Mesenchymal stem cell (in vitro differentiated cells and primary cell): ENCODE measurements around the gene PIWIL1.

ENCODE experiments used
- DNase-seq: peaks from one replicate; pipeline ENCODE4 v3.0.0-alpha.2; 2013
- H2AFZ ChIP-seq: one replicate; pipeline ENCODE4 v1.6.1; 2013; ENCODE audit warnings: low read depth, mild to moderate bottlenecking, control low read depth, inconsistent platforms, low read length, moderate library complexity
- H2AK5ac ChIP-seq: 2 replicates; pipeline ENCODE4 v1.6.1; 2013; ENCODE audit warnings: low read length, moderate library complexity, mild to moderate bottlenecking, inconsistent platforms; ENCODE audit not compliant: severe bottlenecking
- H2BK120ac ChIP-seq: one replicate; pipeline ENCODE4 v1.6.1; 2013; ENCODE audit warnings: low read depth, mild to moderate bottlenecking, inconsistent platforms, low read length, moderate library complexity
- H2BK12ac ChIP-seq, 2 experiments: one replicate each; pipeline ENCODE4 v1.6.1; 2013; ENCODE audit warnings: inconsistent platforms in 2 of 2, low read length in 2 of 2, mild to moderate bottlenecking in 2 of 2, moderate library complexity in 2 of 2, control low read depth in 1 of 2
- H2BK15ac ChIP-seq: one replicate; pipeline ENCODE4 v1.6.1; 2013; ENCODE audit warnings: mild to moderate bottlenecking, low read depth, inconsistent platforms; ENCODE audit not compliant: poor library complexity, severe bottlenecking
- H2BK5ac ChIP-seq: 2 replicates; pipeline ENCODE4 v1.6.1; 2013; ENCODE audit warnings: low read depth, mild to moderate bottlenecking, low read length, control low read depth, inconsistent platforms; ENCODE audit not compliant: poor library complexity, severe bottlenecking
- H3K14ac ChIP-seq, 2 experiments: one replicate each; pipeline ENCODE4 v1.6.1; 2013; ENCODE audit warnings: inconsistent platforms in 2 of 2, low read length in 2 of 2, control low read depth in 1 of 2, mild to moderate bottlenecking in 1 of 2, moderate library complexity in 1 of 2
- H3K18ac ChIP-seq, 2 experiments: one replicate each; pipeline ENCODE4 v1.6.1; 2013; ENCODE audit warnings: inconsistent platforms in 2 of 2, low read length in 2 of 2, control low read depth in 1 of 2, low read depth in 1 of 2, mild to moderate bottlenecking in 1 of 2
- H3K23ac ChIP-seq, 2 experiments: one replicate each; pipeline ENCODE4 v1.6.1; 2013; ENCODE audit warnings: inconsistent platforms in 2 of 2, low read length in 2 of 2, mild to moderate bottlenecking in 2 of 2, moderate library complexity in 2 of 2, control low read depth in 1 of 2
- H3K27ac ChIP-seq: 2 replicates; pipeline ENCODE4 v1.5.1; 2013; ENCODE audit warnings: mild to moderate bottlenecking, moderate library complexity, low read length, control low read depth, inconsistent platforms; ENCODE audit not compliant: poor library complexity, severe bottlenecking
- H3K27me3 ChIP-seq, 2 experiments: 2 replicates each; pipeline versions ENCODE4 v1.6.1 to v1.7.0; 2013; ENCODE audit warnings: low read length in 2 of 2, mild to moderate bottlenecking in 2 of 2, moderate library complexity in 2 of 2, control low read depth in 1 of 2, inconsistent platforms in 1 of 2; ENCODE audit not compliant: control insufficient read depth in 1 of 2, insufficient read depth in 1 of 2
- H3K36me3 ChIP-seq, 2 experiments: 2 replicates each; pipeline versions ENCODE4 v1.6.1 to v1.7.0; 2013; ENCODE audit warnings: low read length in 2 of 2, control low read depth in 1 of 2, inconsistent platforms in 1 of 2, low read depth in 1 of 2, mild to moderate bottlenecking in 1 of 2; ENCODE audit not compliant: insufficient read depth in 2 of 2, control insufficient read depth in 1 of 2
- H3K4ac ChIP-seq, 2 experiments: one replicate each; pipeline ENCODE4 v1.6.1; 2013; ENCODE audit warnings: inconsistent platforms in 2 of 2, low read length in 2 of 2, mild to moderate bottlenecking in 2 of 2, moderate library complexity in 2 of 2, control low read depth in 1 of 2, low read depth in 1 of 2
- H3K4me1 ChIP-seq: 2 replicates; pipeline ENCODE4 v1.6.1; 2013; ENCODE audit warnings: low read depth, low read length, control low read depth; ENCODE audit not compliant: control insufficient read depth, insufficient read depth
- H3K4me2 ChIP-seq: 2 replicates; pipeline ENCODE4 v1.6.1; 2013; ENCODE audit warnings: low read length, mild to moderate bottlenecking, inconsistent platforms; ENCODE audit not compliant: poor library complexity, severe bottlenecking
- H3K4me3 ChIP-seq, 2 experiments: 2 replicates each; pipeline versions ENCODE4 v1.5.1 to v1.7.0; 2013; ENCODE audit warnings: low read length in 2 of 2, mild to moderate bottlenecking in 2 of 2, control low read depth in 1 of 2, low read depth in 1 of 2; ENCODE audit not compliant: insufficient read depth in 1 of 2
- H3K79me1 ChIP-seq: replicated peaks from 2 replicates; pipeline ENCODE4 v1.6.1; 2013; ENCODE audit warnings: mild to moderate bottlenecking, control low read depth, low read length, inconsistent platforms; ENCODE audit not compliant: poor library complexity, severe bottlenecking
- H3K9ac ChIP-seq: 2 replicates; pipeline ENCODE4 v1.7.0; 2013; ENCODE audit warnings: mild to moderate bottlenecking, low read length, moderate library complexity
- H3K9me3 ChIP-seq: 2 replicates; pipeline ENCODE4 v1.7.0; 2013; ENCODE audit warnings: mild to moderate bottlenecking, low read length; ENCODE audit not compliant: control insufficient read depth
- H4K8ac ChIP-seq: one replicate; pipeline ENCODE4 v1.6.1; 2013; ENCODE audit warnings: inconsistent platforms, mild to moderate bottlenecking, low read length, moderate library complexity
- H4K91ac ChIP-seq: one replicate; pipeline ENCODE4 v1.6.1; 2013; ENCODE audit warnings: mild to moderate bottlenecking, low read length, inconsistent platforms
- WGBS: methylation state at CpG from one replicate; pipeline ENCODE4 v1.1.7; 2013; ENCODE audit warnings: mixed read lengths; 5-methylcytosine and 5-hydroxymethylcytosine counted together

PIWIL1 gene

GRCh38 chr12:130301559-130301958, 36.1 kb upstream of the PIWIL1 start:
- Histone ChIP-seq H3K4me1 (no peaks in the 10 kb centered on the region), H2BK15ac (no peak overlapping the region), H2AK5ac (no peak overlapping the region), H2AFZ (no peak overlapping the region), H3K36me3 (no peaks in the 10 kb centered on the region), H2BK12ac (no peak overlapping the region), H3K18ac (no peak overlapping the region), H3K14ac (no peak overlapping the region), H3K4me3 (no peak overlapping the region), H3K23ac (no peak overlapping the region), H3K9me3 (peaks cover 4% of the 10 kb centered on the region), H3K27me3 (no peaks in the 10 kb centered on the region), H3K4me2 (no peak overlapping the region), H3K79me1 (no peaks in the 10 kb centered on the region), H2BK5ac (no peak overlapping the region), H3K27ac (no peak overlapping the region), H2BK120ac (no peak overlapping the region), H3K9ac (no peak overlapping the region), H4K8ac (no peak overlapping the region), H3K4ac (no peak overlapping the region), H4K91ac (no peak overlapping the region)
- no peak for DNase-seq
- 84% methylated on average over 14 of the region's 14 CpGs for WGBS

GRCh38 chr12:130303781-130304180, 33.9 kb upstream of the PIWIL1 start:
- Histone ChIP-seq H3K9ac (no peak overlapping the region), H3K4me2 (no peak overlapping the region), H3K79me1 (no peaks in the 10 kb centered on the region), H3K4me3 (no peak overlapping the region), H3K23ac (no peak overlapping the region), H2BK5ac (no peak overlapping the region), H2AFZ (no peak overlapping the region), H3K36me3 (no peaks in the 10 kb centered on the region), H2BK12ac (no peak overlapping the region), H3K4ac (no peak overlapping the region), H3K18ac (no peak overlapping the region), H2BK120ac (no peak overlapping the region), H4K91ac (no peak overlapping the region), H3K27me3 (no peaks in the 10 kb centered on the region), H2AK5ac (no peak overlapping the region), H3K9me3 (peaks cover 3% of the 10 kb centered on the region), H3K4me1 (no peaks in the 10 kb centered on the region), H2BK15ac (no peak overlapping the region), H4K8ac (no peak overlapping the region), H3K14ac (no peak overlapping the region), H3K27ac (no peak overlapping the region)
- DNase-seq: no peak
- WGBS: 83% methylated on average over 6 of the region's 8 CpGs

GRCh38 chr12:130307859-130308258, 29.8 kb upstream of the PIWIL1 start:
- Histone ChIP-seq H3K27ac (no peak overlapping the region), H3K14ac (no peak overlapping the region), H4K91ac (no peak overlapping the region), H4K8ac (no peak overlapping the region), H2AK5ac (no peak overlapping the region), H2BK5ac (no peak overlapping the region), H3K79me1 (no peaks in the 10 kb centered on the region), H2BK12ac (no peak overlapping the region), H3K4ac (no peak overlapping the region), H3K4me2 (no peak overlapping the region), H3K27me3 (no peaks in the 10 kb centered on the region), H2AFZ (no peak overlapping the region), H3K4me1 (no peaks in the 10 kb centered on the region), H3K9ac (no peak overlapping the region), H3K36me3 (no peaks in the 10 kb centered on the region), H3K4me3 (no peak overlapping the region), H3K23ac (no peak overlapping the region), H3K18ac (no peak overlapping the region), H2BK15ac (no peak overlapping the region), H3K9me3 (peaks cover 3% of the 10 kb centered on the region), H2BK120ac (no peak overlapping the region)
- WGBS: 76% methylated on average over 14 of the region's 14 CpGs
- DNase-seq: no peak

GRCh38 chr12:130308393-130308792, 29.3 kb upstream of the PIWIL1 start:
- Histone ChIP-seq H3K23ac (no peak overlapping the region), H2BK5ac (no peak overlapping the region), H3K4me3 (no peak overlapping the region), H3K9me3 (peaks cover 3% of the 10 kb centered on the region), H3K4me2 (no peak overlapping the region), H3K36me3 (no peaks in the 10 kb centered on the region), H3K27me3 (no peaks in the 10 kb centered on the region), H4K91ac (no peak overlapping the region), H2AK5ac (no peak overlapping the region), H3K14ac (no peak overlapping the region), H3K4ac (no peak overlapping the region), H2BK12ac (no peak overlapping the region), H3K27ac (no peak overlapping the region), H2BK120ac (no peak overlapping the region), H2AFZ (no peak overlapping the region), H2BK15ac (no peak overlapping the region), H3K9ac (no peak overlapping the region), H3K4me1 (no peaks in the 10 kb centered on the region), H3K79me1 (no peaks in the 10 kb centered on the region), H4K8ac (no peak overlapping the region), H3K18ac (no peak overlapping the region)
- no peak for DNase-seq
- WGBS: 79% methylated on average over 6 of the region's 6 CpGs
